HepG2 (cell line): ENCODE measurements around the gene PDK2. TPM values are rescaled to one million over a fixed set of nuclear protein-coding genes. Genes with fewer than 3 reads are reported as not detected.

Experiments used
- ADNP ChIP-seq: sonication (generic); formaldehyde crosslinking; IDR thresholded peaks from 2 replicates; pipeline ENCODE4 v1.4.0; 2020; ENCODE audit warnings: missing genetic modification reagents
- ATM ChIP-seq: fragments of 450-650 bp; IDR thresholded peaks from 2 replicates; pipeline ENCODE4 v1.7.1; 2017; ENCODE audit warnings: mild to moderate bottlenecking, borderline replicate concordance
- BORCS8-MEF2B ChIP-seq: sonication (generic); formaldehyde crosslinking; IDR thresholded peaks from 2 replicates; pipeline ENCODE4 v1.8.0; 2022; ENCODE audit warnings: mild to moderate bottlenecking, missing genetic modification reagents
- ERF ChIP-seq: IDR thresholded peaks from 2 replicates; pipeline ENCODE4 v1.6.1; 2018; ENCODE audit warnings: missing biosample characterization, missing genetic modification reagents
- ETV5 ChIP-seq: IDR thresholded peaks from 2 replicates; pipeline ENCODE4 v1.6.1; 2018; ENCODE audit warnings: missing biosample characterization, missing genetic modification reagents, inconsistent platforms, borderline replicate concordance
- HNRNPL ChIP-seq: fragments of 200-400 bp; formaldehyde crosslinking; IDR thresholded peaks from 2 replicates; pipeline ENCODE4 v1.6.1; 2017; ENCODE audit warnings: mild to moderate bottlenecking, low read depth, low read length
- KDM2A ChIP-seq: sonication (generic); formaldehyde crosslinking; IDR thresholded peaks from 2 replicates; pipeline ENCODE4 v1.4.0; 2020; ENCODE audit warnings: low read depth, missing genetic modification reagents, borderline replicate concordance
- MAFK ChIP-seq, 2 experiments: IDR thresholded peaks in 1 of 2; conservative IDR thresholded peaks in 1 of 2; 2 replicates each; pipeline ENCODE4 v1.6.1; 2011; ENCODE audit warnings: improper control_type of control experiment in 2 of 2, low read length in 2 of 2
- MIER2 ChIP-seq: IDR thresholded peaks from 2 replicates; pipeline ENCODE4 v1.6.1; 2016; ENCODE audit warnings: missing biosample characterization, missing genetic modification reagents
- NCOA2 ChIP-seq: sonication (generic); formaldehyde crosslinking; IDR thresholded peaks from 2 replicates; pipeline ENCODE4 v1.8.0; 2022; ENCODE audit warnings: inconsistent platforms
- NONO ChIP-seq, 2 experiments: fragments of 450-650 bp in 1 of 2; sonication (generic) in 1 of 2; formaldehyde crosslinking in 1 of 2; IDR thresholded peaks in 1 of 2; conservative IDR thresholded peaks in 1 of 2; 2 replicates each; pipeline versions ENCODE4 v1.6.1 to v1.8.0; 2017 to 2022; ENCODE audit warnings: mild to moderate bottlenecking in 1 of 2, missing genetic modification reagents in 1 of 2, moderate library complexity in 1 of 2
- SMC3 ChIP-seq: IDR thresholded peaks from 2 replicates; pipeline ENCODE4 v1.6.1; 2011; ENCODE audit warnings: low read length, improper control_type of control experiment
- SP1 ChIP-seq, 2 experiments: fragments of 450-650 bp in 1 of 2; sonication (generic) in 1 of 2; formaldehyde crosslinking in 1 of 2; IDR thresholded peaks; 2 replicates each; pipeline versions ENCODE4 v1.4.0 to v1.6.1; 2016 to 2020; ENCODE audit warnings: missing genetic modification reagents in 1 of 2
- SP4 ChIP-seq: sonication (generic); formaldehyde crosslinking; IDR thresholded peaks from 2 replicates; pipeline ENCODE4 v1.8.1; 2023; ENCODE audit warnings: mild to moderate bottlenecking, missing genetic modification reagents
- SRF ChIP-seq: IDR thresholded peaks from 2 replicates; pipeline ENCODE4 v1.6.1; 2011; ENCODE audit warnings: mild to moderate bottlenecking, low read depth, low read length, moderate library complexity
- TEAD3 ChIP-seq: optimal IDR thresholded peaks from 2 replicates; pipeline ENCODE3; 2016; ENCODE audit warnings: borderline replicate concordance
- ZFP1 ChIP-seq: IDR thresholded peaks from 2 replicates; pipeline ENCODE4 v1.6.1; 2016
- ZFP41 ChIP-seq: sonication (generic); formaldehyde crosslinking; IDR thresholded peaks from 2 replicates; pipeline ENCODE4 v1.4.0; 2020; ENCODE audit warnings: mild to moderate bottlenecking, missing genetic modification reagents, borderline replicate concordance
- ZFY ChIP-seq: sonication (generic); formaldehyde crosslinking; IDR thresholded peaks from 2 replicates; pipeline ENCODE4 v1.4.0; 2020; ENCODE audit warnings: missing genetic modification reagents
- ZMYM4 ChIP-seq: sonication (generic); formaldehyde crosslinking; IDR thresholded peaks from 2 replicates; pipeline ENCODE4 v1.8.1; 2023; ENCODE audit warnings: mild to moderate bottlenecking, missing genetic modification reagents
- ZNF572 ChIP-seq: sonication (generic); formaldehyde crosslinking; IDR thresholded peaks from 2 replicates; pipeline ENCODE4 v1.5.1; 2020; ENCODE audit warnings: mild to moderate bottlenecking, missing genetic modification reagents
- ZSCAN22 ChIP-seq: sonication (generic); formaldehyde crosslinking; IDR thresholded peaks from 2 replicates; pipeline ENCODE4 v1.4.0; 2020; ENCODE audit warnings: mild to moderate bottlenecking, missing genetic modification reagents
- polyA plus RNA-seq, 8 experiments: library from polyadenylated mRNA; depleted of rRNA in 3 of 8; stranded (reverse) in 7 of 8; unstranded in 1 of 8; fragments of >200 nt; fragmentation: Illumina TruSeq in 4 of 8; extraction: Trizol in 4 of 8; gene quantifications; 2 replicates each; pipeline versions ENCODE4 v1.2.1 to v1.2.3, GENCODE V29; 2011 to 2016; ENCODE audit warnings: low read depth in 4 of 8, missing spikeins in 1 of 8, mixed read lengths in 1 of 8; ENCODE audit not compliant: insufficient read depth in 1 of 8
- total RNA-seq, 5 experiments: library from RNA; depleted of rRNA; stranded (reverse); fragments of >200 nt; fragmentation: Illumina TruSeq; extraction: Trizol; gene quantifications; 2 replicates each; pipeline ENCODE4 v1.2.3, GENCODE V29; 2016; ENCODE audit warnings: low read depth in 1 of 5
- TF ChIP-seq, protein P1 (sequence below): sonication (generic); formaldehyde crosslinking; IDR thresholded peaks from 2 replicates; pipeline ENCODE4 v1.5.1; 2020; ENCODE audit warnings: mild to moderate bottlenecking, missing genetic modification reagents, borderline replicate concordance
- TF ChIP-seq, protein P2 (sequence below): sonication (generic); formaldehyde crosslinking; IDR thresholded peaks from 2 replicates; pipeline ENCODE4 v1.8.0; 2022; ENCODE audit warnings: mild to moderate bottlenecking, missing genetic modification reagents, moderate library complexity
- TF ChIP-seq, protein P3 (sequence below): IDR thresholded peaks from 2 replicates; pipeline ENCODE4 v1.6.1; 2016
- TF ChIP-seq, protein P4 (sequence below): sonication (generic); formaldehyde crosslinking; IDR thresholded peaks from 2 replicates; pipeline ENCODE4 v1.4.0; 2020; ENCODE audit warnings: missing genetic modification reagents
- TF ChIP-seq, protein P5 (sequence below): sonication (generic); formaldehyde crosslinking; IDR thresholded peaks from 2 replicates; pipeline ENCODE4 v1.5.0; 2020; ENCODE audit warnings: missing genetic modification reagents

The PDK2 gene
- total and polyA plus RNA-seq, 2 of the 13 experiments (the other 11 are each of a cell fraction or from before 2014, with no cell fraction given) = 18.5 to 59.7 TPM

DNA sequence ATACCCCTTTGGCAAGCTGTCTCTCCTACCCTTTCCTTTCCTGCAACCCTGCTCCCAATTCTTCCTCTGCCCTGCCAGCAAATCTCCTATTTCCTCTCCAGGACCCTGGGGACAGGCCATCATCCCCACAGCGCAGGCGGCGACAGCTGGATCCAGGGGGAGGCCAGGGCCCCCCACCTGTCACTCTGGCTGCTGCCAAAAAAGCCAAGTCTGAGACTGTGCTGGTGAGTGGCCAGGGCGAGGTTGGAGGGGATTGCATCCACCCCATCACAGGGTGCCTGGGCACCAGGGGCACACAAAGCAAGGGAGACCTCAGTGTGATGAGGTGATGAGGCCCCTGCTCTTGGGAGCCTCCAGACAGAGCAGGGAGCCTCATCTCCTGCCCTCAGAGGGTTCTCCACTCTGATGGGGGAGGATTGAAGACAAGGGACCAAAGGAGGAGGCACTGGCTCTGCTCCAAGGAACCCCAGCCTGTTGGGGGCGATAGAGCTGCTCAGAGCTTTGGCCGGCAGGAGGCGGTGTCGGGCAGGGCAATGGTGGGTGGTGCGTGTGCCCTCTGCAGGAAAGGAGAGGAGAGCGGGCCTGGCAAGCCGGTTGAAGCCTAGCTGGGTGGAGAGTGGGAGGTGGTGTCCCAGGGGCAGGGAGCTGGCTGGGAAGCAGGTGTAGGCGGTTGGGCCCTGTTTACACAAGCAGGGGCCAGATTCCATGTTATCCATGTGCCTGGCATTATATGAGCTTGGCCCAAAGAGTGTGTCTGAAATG, 15.6 kb upstream of the PDK2 start (continued):
- TF ChIP-seq ZNF572 (CRISPR knock-in tag) (no peak), NONO (IDR thresholded peaks at IDR 0.05) (no peak), NONO (CRISPR knock-in tag; conservative IDR thresholded peaks at IDR 0.05) (peak; percentile 81), ZMYM4 (CRISPR knock-in tag) (peak; percentile 88), ATM (no peak), ADNP (peak; percentile 92), ERF (peak; percentile 48; the same call in 1 of the 2 replicates), SRF (no peak), SP1 (IDR thresholded peaks at IDR 0.05) (no peak), SP1 (CRISPR knock-in tag; IDR thresholded peaks at IDR 0.05) (peak; percentile 59; the same call in 1 of the 2 replicates), ZFY (peak; percentile 66; the same call in 1 of the 2 replicates), HNRNPL (peak; percentile 97), BORCS8-MEF2B (CRISPR knock-in tag) (peak; percentile 83), NCOA2 (CRISPR knock-in tag) (no peak), ETV5 (CRISPR knock-in tag) (peak; percentile 48; the same call in 1 of the 2 replicates), ZFP1 (CRISPR knock-in tag) (no peak), KDM2A (peak; percentile 78), TEAD3 (peak; percentile 68), SP4 (CRISPR knock-in tag) (0 out of 2 replicates have a peak, but pooled peaks have one; percentile 35), MIER2 (CRISPR knock-in tag) (0 out of 2 replicates have a peak, but pooled peaks have one; percentile 61), SMC3 (peak; percentile 9; the same call in 1 of the 2 replicates), ZSCAN22 (CRISPR knock-in tag) (peak; percentile 95), ZFP41 (CRISPR knock-in tag) (no peak), MAFK (conservative IDR thresholded peaks at IDR 0.05 in 1 of 2, IDR thresholded peaks at IDR 0.05 in 1 of 2; ENCODE audit: low read length in 2 of 2) (no peak)
- TF ChIP-seq, protein P1, sequence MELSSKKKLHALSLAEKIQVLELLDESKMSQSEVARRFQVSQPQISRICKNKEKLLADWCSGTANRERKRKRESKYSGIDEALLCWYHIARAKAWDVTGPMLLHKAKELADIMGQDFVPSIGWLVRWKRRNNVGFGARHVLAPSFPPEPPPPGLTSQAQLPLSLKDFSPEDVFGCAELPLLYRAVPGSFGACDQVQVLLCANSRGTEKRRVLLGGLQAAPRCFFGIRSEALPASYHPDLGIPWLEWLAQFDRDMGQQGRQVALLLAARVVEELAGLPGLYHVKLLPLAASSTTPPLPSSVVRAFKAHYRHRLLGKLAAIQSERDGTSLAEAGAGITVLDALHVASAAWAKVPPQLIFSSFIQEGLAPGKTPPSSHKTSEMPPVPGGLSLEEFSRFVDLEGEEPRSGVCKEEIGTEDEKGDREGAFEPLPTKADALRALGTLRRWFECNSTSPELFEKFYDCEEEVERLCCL = no peak
- TF ChIP-seq, protein P2, sequence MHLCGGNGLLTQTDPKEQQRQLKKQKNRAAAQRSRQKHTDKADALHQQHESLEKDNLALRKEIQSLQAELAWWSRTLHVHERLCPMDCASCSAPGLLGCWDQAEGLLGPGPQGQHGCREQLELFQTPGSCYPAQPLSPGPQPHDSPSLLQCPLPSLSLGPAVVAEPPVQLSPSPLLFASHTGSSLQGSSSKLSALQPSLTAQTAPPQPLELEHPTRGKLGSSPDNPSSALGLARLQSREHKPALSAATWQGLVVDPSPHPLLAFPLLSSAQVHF (CRISPR knock-in tag) = no peak
- TF ChIP-seq, protein P3, sequence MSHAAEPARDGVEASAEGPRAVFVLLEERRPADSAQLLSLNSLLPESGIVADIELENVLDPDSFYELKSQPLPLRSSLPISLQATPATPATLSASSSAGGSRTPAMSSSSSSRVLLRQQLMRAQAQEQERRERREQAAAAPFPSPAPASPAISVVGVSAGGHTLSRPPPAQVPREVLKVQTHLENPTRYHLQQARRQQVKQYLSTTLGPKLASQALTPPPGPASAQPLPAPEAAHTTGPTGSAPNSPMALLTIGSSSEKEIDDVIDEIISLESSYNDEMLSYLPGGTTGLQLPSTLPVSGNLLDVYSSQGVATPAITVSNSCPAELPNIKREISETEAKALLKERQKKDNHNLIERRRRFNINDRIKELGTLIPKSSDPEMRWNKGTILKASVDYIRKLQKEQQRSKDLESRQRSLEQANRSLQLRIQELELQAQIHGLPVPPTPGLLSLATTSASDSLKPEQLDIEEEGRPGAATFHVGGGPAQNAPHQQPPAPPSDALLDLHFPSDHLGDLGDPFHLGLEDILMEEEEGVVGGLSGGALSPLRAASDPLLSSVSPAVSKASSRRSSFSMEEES (CRISPR knock-in tag) = no peak
- TF ChIP-seq, protein P4, sequence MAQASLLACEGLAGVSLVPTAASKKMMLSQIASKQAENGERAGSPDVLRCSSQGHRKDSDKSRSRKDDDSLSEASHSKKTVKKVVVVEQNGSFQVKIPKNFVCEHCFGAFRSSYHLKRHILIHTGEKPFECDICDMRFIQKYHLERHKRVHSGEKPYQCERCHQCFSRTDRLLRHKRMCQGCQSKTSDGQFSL = 0 out of 2 replicates have a peak, but pooled peaks have one; percentile 60
- TF ChIP-seq, protein P5, sequence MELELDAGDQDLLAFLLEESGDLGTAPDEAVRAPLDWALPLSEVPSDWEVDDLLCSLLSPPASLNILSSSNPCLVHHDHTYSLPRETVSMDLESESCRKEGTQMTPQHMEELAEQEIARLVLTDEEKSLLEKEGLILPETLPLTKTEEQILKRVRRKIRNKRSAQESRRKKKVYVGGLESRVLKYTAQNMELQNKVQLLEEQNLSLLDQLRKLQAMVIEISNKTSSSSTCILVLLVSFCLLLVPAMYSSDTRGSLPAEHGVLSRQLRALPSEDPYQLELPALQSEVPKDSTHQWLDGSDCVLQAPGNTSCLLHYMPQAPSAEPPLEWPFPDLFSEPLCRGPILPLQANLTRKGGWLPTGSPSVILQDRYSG = no peak
